Stimulated activated CD8-positive, alpha-beta memory T cell treated with anti-CD3 and anti-CD28 coated beads, Interleukin-7, amount 100 ng/mL, for 48 hours (primary cell): ENCODE results near the gene EXOC4.
"Not testable (repeated sequence)": the region's sequence is repeated elsewhere in the genome, so short reads cannot be mapped to it uniquely, and the experiment has no call there.

Experiments used
- DNase-seq, 2 donors: peaks; one replicate each; pipeline ENCODE4 v3.0.0-alpha.2; 2020; ENCODE audit warnings: low read depth in 1 of 2; ENCODE audit errors: extremely low read depth in 1 of 2

The EXOC4 gene

DNA sequence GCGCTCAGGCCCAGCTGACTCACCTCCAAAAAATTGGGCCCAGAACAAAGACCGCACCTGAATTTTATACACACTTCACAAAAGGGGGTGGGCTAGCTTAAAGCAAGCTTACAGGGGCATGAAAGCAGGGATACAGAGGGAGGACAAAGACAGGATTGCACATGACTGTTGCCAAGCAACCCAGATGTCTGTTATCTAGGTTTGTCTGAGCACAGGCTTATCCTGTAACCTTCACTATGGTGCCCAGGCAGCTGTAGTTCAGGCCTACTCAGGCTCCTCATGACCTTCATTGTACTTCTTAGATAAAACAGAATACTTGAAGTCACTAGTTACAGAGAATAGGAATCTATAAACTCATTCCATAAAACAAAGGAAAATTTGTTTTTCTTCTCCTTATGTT, 824.7 kb downstream of the EXOC4 start:
- DNase-seq: not testable (repeated sequence)

GRCh38 chr7:134078991-134079390, 826.1 kb downstream of the EXOC4 start:
- DNase-seq: no peak

DNA sequence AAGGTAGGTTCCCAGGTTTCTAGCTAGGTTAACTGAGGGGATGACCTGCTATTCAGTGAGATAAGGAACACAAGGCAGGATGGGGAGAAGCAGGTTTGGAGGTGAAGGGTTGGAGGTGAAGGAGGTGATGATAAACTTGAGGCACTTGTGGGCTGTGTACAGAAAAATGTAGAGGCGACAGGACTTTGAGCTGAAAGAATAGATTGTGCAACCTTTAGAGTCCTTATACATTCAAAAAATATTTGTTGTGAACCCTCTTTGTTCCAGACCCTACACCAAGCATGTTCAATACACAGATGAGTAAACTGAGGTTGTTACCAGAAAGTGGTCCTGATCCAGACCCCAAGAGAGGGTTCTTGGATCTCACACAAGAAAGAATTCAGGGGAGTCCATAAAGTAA, 828.8 kb downstream of the EXOC4 start:
- no peak for DNase-seq

GRCh38 chr7:134083766-134084487, 831.0 kb downstream of the EXOC4 start:
- DNase-seq: no peak

- DNase-seq: no peak
These were observed 831.7 kb downstream of the EXOC4 start for GRCh38 chr7:134084488-134085144.

GRCh38 chr7:134085311-134085710, 832.4 kb downstream of the EXOC4 start:
- no peak for DNase-seq

GRCh38 chr7:134086998-134087735, 834.3 kb downstream of the EXOC4 start:
- DNase-seq: no peak

GRCh38 chr7:134088199-134088598, 835.3 kb downstream of the EXOC4 start:
- DNase-seq: no peak

- DNase-seq: no peak
These were observed 836.6 kb downstream of the EXOC4 start for GRCh38 chr7:134089446-134089845.

- no peak for DNase-seq
These were observed 845.2 kb downstream of the EXOC4 start for GRCh38 chr7:134098072-134098471.

DNA sequence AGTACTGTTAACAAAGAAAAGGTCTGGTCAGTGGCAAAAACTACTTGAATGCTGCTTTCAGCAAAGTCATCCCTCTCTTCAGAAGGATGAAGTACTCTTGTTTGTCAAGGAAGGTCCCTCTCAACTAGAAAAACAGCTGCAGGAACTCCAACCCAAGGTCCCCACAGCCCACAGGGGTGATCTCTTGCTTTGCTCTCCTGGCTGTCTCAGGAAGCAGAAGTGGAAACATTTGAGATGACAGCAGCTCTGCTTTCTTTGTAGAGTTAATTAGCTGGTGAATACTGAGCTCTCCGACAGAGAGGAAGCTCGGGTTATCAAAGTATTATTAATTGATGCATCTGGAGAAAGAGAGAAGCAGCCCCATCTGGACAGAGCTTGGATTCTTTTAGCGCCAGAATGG, 848.8 kb downstream of the EXOC4 start:
- no peak for DNase-seq

GRCh38 chr7:134104166-134104565, 851.3 kb downstream of the EXOC4 start:
- DNase-seq: no peak

- DNase-seq: no peak
These were observed 853.0 kb downstream of the EXOC4 start for GRCh38 chr7:134105841-134106240.

- DNase-seq: no peak
These were observed 855.9 kb downstream of the EXOC4 start for GRCh38 chr7:134108802-134109201.

- DNase-seq: no peak
These were observed 860.8 kb downstream of the EXOC4 start for GRCh38 chr7:134113655-134114054.

DNA sequence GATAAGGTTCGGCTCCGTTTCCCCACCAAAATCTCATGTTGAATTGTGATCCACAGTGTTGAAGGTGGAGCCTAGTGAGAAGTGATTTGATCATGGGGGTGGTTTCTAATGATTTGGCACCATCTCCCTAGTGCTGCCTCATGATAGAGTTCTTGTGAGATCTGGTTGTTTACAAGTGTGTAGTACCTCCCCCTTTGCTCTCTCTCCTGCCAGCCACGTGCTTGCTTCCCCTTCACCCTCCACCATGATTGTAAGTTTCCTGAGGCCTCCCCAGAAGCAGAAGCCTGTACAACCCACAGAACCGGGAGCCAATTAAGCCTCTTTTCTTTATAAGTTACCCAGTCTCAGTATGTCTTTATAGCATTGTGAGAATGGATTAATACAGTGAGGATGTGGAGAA, 862.1 kb downstream of the EXOC4 start:
- DNase-seq: no peak
